ENCODE measurements around the gene DLGAP1. TPM values are rescaled to one million over a fixed set of nuclear protein-coding genes. Genes with fewer than 3 reads are reported as not detected.
A peak's percentile ranks its signal among the peaks of the same experiment; 100 is the strongest.

The DLGAP1 gene
- total and polyA plus RNA-seq, 7 experiments from 2014 or later, result 0.32 to 1.0 TPM; not detected in 5

GRCh38 chr18:3985664-3986063 lies 469.4 kb downstream of the DLGAP1 start:
- peaks cover 10 to 25% (median 17%) of the 10 kb centered on the region in 7 donors for H3K4me1 Mint-ChIP-seq
- H3K4me1 ChIP-seq (ENCODE audit: control insufficient read depth in 2 of 2, insufficient read depth in 2 of 2, low read length in 2 of 2), result no peaks in the 10 kb centered on the region
- H3K9me3 ChIP-seq (ENCODE audit: control insufficient read depth in 2 of 3, low read length in 3 of 3), result no peaks in the 10 kb centered on the region
- ChIA-PET POLR2A (no interaction called here), CTCF (interaction anchor here (0.7 to 2.2 kb wide), 2 partner anchors 9 to 106 kb away, joined by 8 to 12 read pairs; no protein-coding TSS in a partner anchor)
- no peak overlapping the region for H3K4me3 ChIP-seq (ENCODE audit: low read length)
- DNase-seq, result no peak
- no peak overlapping the region for H3K27ac ChIP-seq (ENCODE audit: low read depth, low read length)
- peaks cover 0 to 6% (median 0%) of the 10 kb centered on the region in 11 donors for H3K9me3 Mint-ChIP-seq
- H3K4me3 Mint-ChIP-seq, result peak overlapping the region in 1 of 10 donors; percentile 63
- peaks cover 0 to 7% (median 0%) of the 10 kb centered on the region in 5 donors for H3K27me3 Mint-ChIP-seq
- no peaks in the 10 kb centered on the region for H3K36me3 ChIP-seq (ENCODE audit: control insufficient read depth in 2 of 3, insufficient read depth in 3 of 3, low read length in 3 of 3)
- H3K36me3 Mint-ChIP-seq, result peaks cover 0 to 9% (median 0%) of the 10 kb centered on the region in 5 donors
- H3K27ac Mint-ChIP-seq, result no peak overlapping the region
- ATAC-seq, result no peak
- intact Hi-C loops (cut with micrococcal nuclease), result loop anchor here in 1 of 2 donors (1.0 kb wide), 1 partner anchor 10 kb away; no protein-coding TSS in a partner anchor
- no peaks in the 10 kb centered on the region for H3K27me3 ChIP-seq (ENCODE audit: control insufficient read depth in 2 of 2, insufficient read depth in 2 of 2, low read length in 2 of 2)

- Histone ChIP-seq H3K36me3 (ENCODE audit: control insufficient read depth in 2 of 3, insufficient read depth in 3 of 3, low read length in 3 of 3) (no peaks in the 10 kb centered on the region), H3K9me3 (ENCODE audit: control insufficient read depth in 2 of 3, low read length in 3 of 3) (no peaks in the 10 kb centered on the region), H3K27ac (ENCODE audit: low read depth, low read length) (no peak overlapping the region), H3K4me1 (ENCODE audit: control insufficient read depth in 2 of 2, insufficient read depth in 2 of 2, low read length in 2 of 2) (no peaks in the 10 kb centered on the region), H3K27me3 (ENCODE audit: control insufficient read depth in 2 of 2, insufficient read depth in 2 of 2, low read length in 2 of 2) (no peaks in the 10 kb centered on the region), H3K4me3 (ENCODE audit: low read length) (no peak overlapping the region)
- intact Hi-C loops (cut with micrococcal nuclease), result loop anchor here in 1 of 2 donors (1.0 kb wide), 1 partner anchor 10 kb away; no protein-coding TSS in a partner anchor
- Mint-ChIP-seq H3K36me3 (peaks cover 0 to 9% (median 0%) of the 10 kb centered on the region in 5 donors), H3K27me3 (peaks cover 0 to 7% (median 0%) of the 10 kb centered on the region in 5 donors), H3K4me3 (peak overlapping the region; percentile 16 to 63 (median 34)), H3K27ac (peak overlapping the region in 6 of 9 donors; percentile 1 to 66 (median 34)), H3K9me3 (peaks cover 0 to 6% (median 3%) of the 10 kb centered on the region in 11 donors), H3K4me1 (peaks cover 10 to 25% (median 17%) of the 10 kb centered on the region in 7 donors)
- DNase-seq (peak in 1 of 9 donors; percentile 8), ATAC-seq (no peak)
- ChIA-PET POLR2A (no interaction called here), CTCF (interaction anchor here (0.6 to 2.2 kb wide), 3 partner anchors 10 to 1774 kb away, joined by 5 to 12 read pairs (median 5); no protein-coding TSS in a partner anchor)
These were observed 470.1 kb downstream of the DLGAP1 start for GRCh38 chr18:3985020-3985419.

GRCh38 chr18:3984163-3984757 lies 470.8 kb downstream of the DLGAP1 start:
- no peak for DNase-seq
- no peaks in the 10 kb centered on the region for H3K4me1 ChIP-seq (ENCODE audit: control insufficient read depth in 2 of 2, insufficient read depth in 2 of 2, low read length in 2 of 2)
- no peak for ATAC-seq
- no peaks in the 10 kb centered on the region for H3K27me3 ChIP-seq (ENCODE audit: control insufficient read depth in 2 of 2, insufficient read depth in 2 of 2, low read length in 2 of 2)
- Mint-ChIP-seq H3K9me3 (peaks cover 1 to 10% (median 6%) of the 10 kb centered on the region in 11 donors), H3K27ac (peak overlapping the region in 5 of 9 donors; percentile 9 to 56 (median 21)), H3K27me3 (peaks cover 0 to 8% (median 3%) of the 10 kb centered on the region in 5 donors), H3K4me3 (peak overlapping the region in 7 of 10 donors; percentile 0 to 63 (median 30)), H3K36me3 (peaks cover 0 to 9% (median 0%) of the 10 kb centered on the region in 5 donors), H3K4me1 (peaks cover 10 to 25% (median 17%) of the 10 kb centered on the region in 7 donors)
- POLR2A ChIA-PET, result no interaction called here
- intact Hi-C loops (cut with micrococcal nuclease), result no loop called here
- no peaks in the 10 kb centered on the region for H3K36me3 ChIP-seq (ENCODE audit: control insufficient read depth in 2 of 3, insufficient read depth in 3 of 3, low read length in 3 of 3)
- no peak overlapping the region for H3K4me3 ChIP-seq (ENCODE audit: low read length)
- H3K27ac ChIP-seq (ENCODE audit: low read depth, low read length), result no peak overlapping the region
- CTCF ChIA-PET, result no interaction called here
- H3K9me3 ChIP-seq (ENCODE audit: control insufficient read depth in 2 of 3, low read length in 3 of 3), result peaks cover 0 to 5% (median 0%) of the 10 kb centered on the region in 3 experiments

GRCh38 chr18:3983351-3983969 lies 471.6 kb downstream of the DLGAP1 start:
- intact Hi-C loops (cut with micrococcal nuclease), result no loop called here
- CTCF ChIA-PET, result no interaction called here
- ATAC-seq, result no peak

GRCh38 chr18:3982541-3982940 lies 472.6 kb downstream of the DLGAP1 start:
- CTCF ChIA-PET, result no interaction called here
- H3K4me3 Mint-ChIP-seq, result no peak overlapping the region
- H3K27ac Mint-ChIP-seq, result no peak overlapping the region
- DNase-seq (no peak), ATAC-seq (no peak)
- Histone ChIP-seq H3K4me1 (ENCODE audit: control insufficient read depth in 2 of 2, insufficient read depth in 2 of 2, low read length in 2 of 2) (no peaks in the 10 kb centered on the region), H3K4me3 (ENCODE audit: low read length) (no peak overlapping the region), H3K9me3 (ENCODE audit: control insufficient read depth in 2 of 3, low read length in 3 of 3) (peaks cover 0 to 16% (median 0%) of the 10 kb centered on the region in 3 experiments), H3K36me3 (ENCODE audit: control insufficient read depth in 2 of 3, insufficient read depth in 3 of 3, low read length in 3 of 3) (no peaks in the 10 kb centered on the region), H3K27ac (ENCODE audit: low read depth, low read length) (no peak overlapping the region), H3K27me3 (ENCODE audit: control insufficient read depth in 2 of 2, insufficient read depth in 2 of 2, low read length in 2 of 2) (no peaks in the 10 kb centered on the region)
- H3K9me3 Mint-ChIP-seq, result peaks cover 7 to 20% (median 13%) of the 10 kb centered on the region in 11 donors
- intact Hi-C loops (cut with micrococcal nuclease), result no loop called here
- POLR2A ChIA-PET, result no interaction called here
- H3K36me3 Mint-ChIP-seq, result peaks cover 0 to 9% (median 7%) of the 10 kb centered on the region in 5 donors
- H3K27me3 Mint-ChIP-seq, result peaks cover 0 to 10% (median 5%) of the 10 kb centered on the region in 5 donors
- peaks cover 10 to 25% (median 17%) of the 10 kb centered on the region in 7 donors for H3K4me1 Mint-ChIP-seq

More at GRCh38 chr18:3983351-3983969, 471.6 kb downstream of the DLGAP1 start:
- Mint-ChIP-seq H3K9me3 (peaks cover 7 to 14% (median 10%) of the 10 kb centered on the region in 11 donors), H3K27ac (no peak overlapping the region), H3K4me3 (no peak overlapping the region), H3K36me3 (peaks cover 0 to 9% (median 4%) of the 10 kb centered on the region in 5 donors), H3K27me3 (peaks cover 0 to 10% (median 5%) of the 10 kb centered on the region in 5 donors), H3K4me1 (peaks cover 10 to 25% (median 17%) of the 10 kb centered on the region in 7 donors)
- Histone ChIP-seq H3K36me3 (ENCODE audit: control insufficient read depth in 2 of 3, insufficient read depth in 3 of 3, low read length in 3 of 3) (no peaks in the 10 kb centered on the region), H3K27me3 (ENCODE audit: control insufficient read depth in 2 of 2, insufficient read depth in 2 of 2, low read length in 2 of 2) (no peaks in the 10 kb centered on the region), H3K9me3 (ENCODE audit: control insufficient read depth in 2 of 3, low read length in 3 of 3) (peaks cover 0 to 13% (median 0%) of the 10 kb centered on the region in 3 experiments), H3K4me1 (ENCODE audit: control insufficient read depth in 2 of 2, insufficient read depth in 2 of 2, low read length in 2 of 2) (no peaks in the 10 kb centered on the region), H3K4me3 (ENCODE audit: low read length) (no peak overlapping the region), H3K27ac (ENCODE audit: low read depth, low read length) (no peak overlapping the region)
- POLR2A ChIA-PET, result no interaction called here
- no peak for DNase-seq

GRCh38 chr18:3979024-3979423 lies 476.1 kb downstream of the DLGAP1 start:
- no peaks in the 10 kb centered on the region for H3K27me3 ChIP-seq (ENCODE audit: control insufficient read depth in 2 of 2, insufficient read depth in 2 of 2, low read length in 2 of 2)
- H3K36me3 Mint-ChIP-seq, result peaks cover 0 to 7% (median 0%) of the 10 kb centered on the region in 5 donors
- H3K9me3 Mint-ChIP-seq, result peaks cover 5 to 20% (median 11%) of the 10 kb centered on the region in 11 donors
- H3K27ac ChIP-seq (ENCODE audit: low read depth, low read length), result no peak overlapping the region
- POLR2A ChIA-PET, result no interaction called here
- intact Hi-C loops (cut with micrococcal nuclease), result no loop called here
- H3K27ac Mint-ChIP-seq, result no peak overlapping the region
- H3K4me3 Mint-ChIP-seq, result no peak overlapping the region
- H3K9me3 ChIP-seq (ENCODE audit: control insufficient read depth in 2 of 3, low read length in 3 of 3), result peaks cover 0 to 16% (median 0%) of the 10 kb centered on the region in 3 experiments
- H3K27me3 Mint-ChIP-seq, result peaks cover 0 to 10% (median 6%) of the 10 kb centered on the region in 5 donors
- ATAC-seq (no peak), DNase-seq (no peak)
- CTCF ChIA-PET, result no interaction called here
- no peak overlapping the region for H3K4me3 ChIP-seq (ENCODE audit: low read length)
- no peaks in the 10 kb centered on the region for H3K36me3 ChIP-seq (ENCODE audit: control insufficient read depth in 2 of 3, insufficient read depth in 3 of 3, low read length in 3 of 3)
- H3K4me1 ChIP-seq (ENCODE audit: control insufficient read depth in 2 of 2, insufficient read depth in 2 of 2, low read length in 2 of 2), result no peaks in the 10 kb centered on the region
- H3K4me1 Mint-ChIP-seq, result peaks cover 0 to 7% (median 0%) of the 10 kb centered on the region in 7 donors

Measured in naive thymus-derived CD4-positive, alpha-beta T cell (primary cell).